Measurements from ENCODE around the gene PTPN2.

GRCh38 chr18:12928206-12928605 lies 44.2 kb upstream of the PTPN2 start:
- TF ChIP-seq EZH2 (IDR thresholded peaks at IDR 0.05) (no peak), POLR2AphosphoS5 (IDR thresholded peaks at IDR 0.05; ENCODE audit: borderline replicate concordance, low read depth, low read length) (no peak)

Measured in SK-N-MC (cell line).